Measurements from ENCODE around the gene CFAP77. TPM values are rescaled to one million over a fixed set of nuclear protein-coding genes. Genes with fewer than 3 reads are reported as not detected.

The CFAP77 gene
- total RNA-seq, 1 experiment from 2014 or later = 0.11 TPM

- no peak for ATAC-seq
- Histone ChIP-seq H3K79me2 (ENCODE audit: low read length) (no peaks in the 10 kb centered on the region), H3K27ac (ENCODE audit: low read length) (no peak overlapping the region), H3K36me3 (ENCODE audit: low read depth, low read length) (no peaks in the 10 kb centered on the region), H3K9me2 (replicated peaks; ENCODE audit: low read length) (no peaks in the 10 kb centered on the region), H3K4me2 (ENCODE audit: low read length) (no peak overlapping the region), H3F3A (ENCODE audit: low read length, unreplicated experiment) (no peaks in the 10 kb centered on the region), H3K4me3 (ENCODE audit: low read length) (no peak overlapping the region), H3K9ac (ENCODE audit: low read length) (no peak overlapping the region), H3K4me1 (ENCODE audit: insufficient read depth, low read length) (no peaks in the 10 kb centered on the region), H4K20me1 (ENCODE audit: low read length) (no peaks in the 10 kb centered on the region), H3K27me3 (ENCODE audit: low read length) (peaks cover 7% of the 10 kb centered on the region), H2AFZ (ENCODE audit: low read length) (no peak overlapping the region), H3K9me3 (ENCODE audit: low read length) (no peaks in the 10 kb centered on the region)
- intact Hi-C loops (cut with micrococcal nuclease) = no loop called here
- no TSS peak for BruUV-seq (replicated peaks)
- CTCF ChIA-PET = no interaction called here
- DNase-seq = no peak
- no peak for TF ChIP-seq CTCF (conservative IDR thresholded peaks at IDR 0.05; ENCODE audit: low read depth, low read length)
- TF ChIP-seq EZH2 (IDR thresholded peaks at IDR 0.05; ENCODE audit: low read length, unreplicated experiment) = no peak
- TF ChIP-seq EZH2phosphoT487 (IDR thresholded peaks at IDR 0.05; ENCODE audit: borderline replicate concordance, low read length) = no peak
- POLR2A ChIA-PET (ENCODE audit: unreplicated experiment) = interaction anchor here (0.5 kb wide), 1 partner anchor 327 kb away, joined by 3 read pairs; no protein-coding TSS in a partner anchor
Measured at GRCh38 chr9:132457504-132458236, 47.7 kb downstream of the CFAP77 start.

DNA sequence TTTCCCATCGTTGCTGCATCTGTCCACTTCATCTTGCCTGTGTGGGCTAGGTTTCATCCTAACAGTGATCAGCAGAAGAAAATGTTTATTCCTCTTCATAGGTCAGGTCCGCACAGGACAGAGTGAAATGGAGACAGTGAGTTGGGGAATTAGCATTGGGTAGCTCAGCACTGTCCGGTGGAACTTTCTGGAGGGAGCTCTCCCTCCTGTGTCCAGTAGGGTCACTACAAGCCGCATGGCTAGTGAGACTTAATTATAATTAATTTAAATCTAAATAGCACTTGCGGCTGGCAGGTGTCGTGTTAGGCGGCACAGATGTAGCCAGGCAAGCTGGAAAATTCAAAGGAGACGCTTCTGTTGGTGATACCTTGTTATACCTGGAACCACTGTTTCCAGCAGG, 48.4 kb downstream of the CFAP77 start:
- no peak overlapping the region for H3K4me2 ChIP-seq (ENCODE audit: low read length)
- intact Hi-C loops (cut with micrococcal nuclease) = no loop called here
- H3K9me3 ChIP-seq (ENCODE audit: low read length) = no peaks in the 10 kb centered on the region
- H3K36me3 ChIP-seq (ENCODE audit: low read depth, low read length) = no peaks in the 10 kb centered on the region
- ChIA-PET CTCF (no interaction called here), POLR2A (ENCODE audit: unreplicated experiment) (interaction anchor here (0.5 kb wide), 1 partner anchor 326 kb away, joined by 3 read pairs; no protein-coding TSS in a partner anchor)
- no TSS peak for BruUV-seq (replicated peaks)
- no peak for TF ChIP-seq EZH2 (IDR thresholded peaks at IDR 0.05; ENCODE audit: low read length, unreplicated experiment)
- no peak for TF ChIP-seq CTCF (conservative IDR thresholded peaks at IDR 0.05; ENCODE audit: low read depth, low read length)
- TF ChIP-seq EZH2phosphoT487 (IDR thresholded peaks at IDR 0.05; ENCODE audit: borderline replicate concordance, low read length) = no peak
- H3F3A ChIP-seq (ENCODE audit: low read length, unreplicated experiment) = no peaks in the 10 kb centered on the region
- no peaks in the 10 kb centered on the region for H3K4me1 ChIP-seq (ENCODE audit: insufficient read depth, low read length)
- no peak overlapping the region for H3K9ac ChIP-seq (ENCODE audit: low read length)
- no peaks in the 10 kb centered on the region for H4K20me1 ChIP-seq (ENCODE audit: low read length)
- H3K9me2 ChIP-seq (replicated peaks; ENCODE audit: low read length) = no peaks in the 10 kb centered on the region
- no peak overlapping the region for H3K4me3 ChIP-seq (ENCODE audit: low read length)
- ATAC-seq = no peak
- H3K27ac ChIP-seq (ENCODE audit: low read length) = no peak overlapping the region
- no peak overlapping the region for H2AFZ ChIP-seq (ENCODE audit: low read length)
- DNase-seq = no peak
- H3K79me2 ChIP-seq (ENCODE audit: low read length) = no peaks in the 10 kb centered on the region
- peaks cover 5% of the 10 kb centered on the region for H3K27me3 ChIP-seq (ENCODE audit: low read length)

DNA sequence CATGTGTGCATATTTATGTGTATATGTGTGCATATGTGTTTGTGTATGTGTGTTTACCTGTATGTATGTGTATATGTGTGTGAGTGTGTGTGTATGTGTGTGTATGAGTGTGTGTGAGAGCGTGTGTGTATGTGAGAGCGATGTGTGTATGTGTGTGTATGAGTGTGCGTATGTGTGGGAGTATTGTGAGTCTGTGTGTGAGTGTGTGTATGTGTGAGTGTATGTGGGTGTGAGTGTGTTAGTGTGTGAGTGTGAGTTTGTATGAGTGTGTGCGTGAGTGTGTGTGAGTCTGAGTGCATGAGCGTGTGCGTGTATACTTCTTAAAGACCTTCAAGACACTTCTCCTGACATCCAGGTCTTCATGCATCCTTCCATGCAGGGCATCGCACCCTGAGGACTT, 49.6 kb downstream of the CFAP77 start:
- no peaks in the 10 kb centered on the region for H3K9me2 ChIP-seq (replicated peaks; ENCODE audit: low read length)
- no peaks in the 10 kb centered on the region for H3K9me3 ChIP-seq (ENCODE audit: low read length)
- no peaks in the 10 kb centered on the region for H3F3A ChIP-seq (ENCODE audit: low read length, unreplicated experiment)
- no peaks in the 10 kb centered on the region for H4K20me1 ChIP-seq (ENCODE audit: low read length)
- no peak overlapping the region for H3K4me2 ChIP-seq (ENCODE audit: low read length)
- no peaks in the 10 kb centered on the region for H3K27me3 ChIP-seq (ENCODE audit: low read length)
- no peak overlapping the region for H2AFZ ChIP-seq (ENCODE audit: low read length)
- no TSS peak for BruUV-seq (replicated peaks)
- TF ChIP-seq EZH2phosphoT487 (IDR thresholded peaks at IDR 0.05; ENCODE audit: borderline replicate concordance, low read length) (no peak), EZH2 (IDR thresholded peaks at IDR 0.05; ENCODE audit: low read length, unreplicated experiment) (no peak), CTCF (conservative IDR thresholded peaks at IDR 0.05; ENCODE audit: low read depth, low read length) (no peak)
- H3K79me2 ChIP-seq (ENCODE audit: low read length) = no peaks in the 10 kb centered on the region
- ATAC-seq (no peak), DNase-seq (no peak)
- H3K4me1 ChIP-seq (ENCODE audit: insufficient read depth, low read length) = no peaks in the 10 kb centered on the region
- H3K36me3 ChIP-seq (ENCODE audit: low read depth, low read length) = no peaks in the 10 kb centered on the region
- POLR2A ChIA-PET (ENCODE audit: unreplicated experiment) = no interaction called here
- H3K4me3 ChIP-seq (ENCODE audit: low read length) = no peak overlapping the region
- intact Hi-C loops (cut with micrococcal nuclease) = no loop called here
- no peak overlapping the region for H3K9ac ChIP-seq (ENCODE audit: low read length)
- CTCF ChIA-PET = no interaction called here
- no peak overlapping the region for H3K27ac ChIP-seq (ENCODE audit: low read length)

All from PC-3 (cell line).